Hematopoietic multipotent progenitor cell treated with erythropoietin and hydrocortisone succinate and interleukin-3 and kit ligand, for 8 days (in vitro differentiated cells): ENCODE data around the gene PURA.
"Not testable (repeated sequence)": the region's sequence is repeated elsewhere in the genome, so short reads cannot be mapped to it uniquely, and the experiment has no call there.

Experiments
- DNase-seq: peaks from one replicate; pipeline ENCODE4 v3.0.0-alpha.2; 2015

The PURA gene

DNA sequence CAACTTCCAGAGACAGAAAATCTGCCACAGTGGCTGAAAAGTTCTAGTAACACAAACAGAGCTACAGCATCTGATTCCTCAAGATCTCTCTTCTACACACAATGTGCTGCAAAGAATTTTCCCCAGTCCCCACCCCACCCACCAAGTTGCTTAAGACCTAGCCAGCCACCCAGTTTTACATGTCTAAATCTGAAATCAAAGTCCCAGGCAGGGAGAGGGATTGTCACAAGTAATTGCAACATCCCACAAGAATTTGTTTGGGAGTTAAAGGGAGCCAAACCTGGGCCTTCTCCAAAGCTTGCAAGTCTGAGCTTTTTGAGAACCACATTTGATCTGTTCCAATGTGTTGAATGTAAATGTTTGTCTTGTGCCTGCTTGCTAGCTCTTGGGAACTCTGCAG is 27.3 kb downstream of the PURA start:
- DNase-seq = no peak

DNA sequence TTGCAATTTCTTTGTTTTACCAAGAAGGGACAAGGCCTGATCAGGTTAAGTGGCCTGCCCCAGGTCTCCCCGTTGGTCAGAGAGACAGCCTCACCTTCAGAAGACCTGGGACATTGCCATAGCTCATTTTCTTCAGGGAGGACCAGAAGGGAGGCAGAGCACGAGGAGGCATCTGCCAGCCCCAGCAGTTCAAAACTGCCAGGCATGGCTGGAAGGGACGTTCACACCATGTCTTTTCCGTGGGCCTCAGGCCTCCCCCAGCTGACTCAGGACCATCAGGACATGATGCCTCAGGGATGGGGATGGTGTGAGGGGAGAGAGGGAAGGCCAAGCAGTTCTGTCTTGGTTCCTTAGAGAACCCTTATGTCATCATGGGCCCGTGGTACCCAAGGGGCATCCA is 28.3 kb downstream of the PURA start:
- no peak for DNase-seq

DNA sequence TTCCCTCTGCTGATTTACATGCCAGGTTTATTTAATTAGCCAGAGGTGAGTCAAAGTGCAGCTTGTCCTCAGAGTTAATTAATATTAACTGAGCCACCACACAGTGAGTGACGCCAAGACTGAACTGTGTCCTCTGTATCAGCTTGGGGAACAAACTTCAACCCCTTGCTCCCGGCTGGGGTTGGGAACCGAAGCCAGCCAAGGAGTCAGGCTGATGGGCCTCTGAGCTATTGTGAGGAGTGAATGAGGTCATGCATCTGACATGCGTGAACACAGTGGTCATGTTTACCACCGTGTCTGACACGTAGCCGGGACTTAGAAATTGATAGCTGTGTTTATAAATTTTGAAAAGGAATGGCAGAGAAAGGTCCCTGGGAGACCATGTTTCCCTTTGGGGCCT is 28.9 kb downstream of the PURA start:
- DNase-seq = no peak

DNA sequence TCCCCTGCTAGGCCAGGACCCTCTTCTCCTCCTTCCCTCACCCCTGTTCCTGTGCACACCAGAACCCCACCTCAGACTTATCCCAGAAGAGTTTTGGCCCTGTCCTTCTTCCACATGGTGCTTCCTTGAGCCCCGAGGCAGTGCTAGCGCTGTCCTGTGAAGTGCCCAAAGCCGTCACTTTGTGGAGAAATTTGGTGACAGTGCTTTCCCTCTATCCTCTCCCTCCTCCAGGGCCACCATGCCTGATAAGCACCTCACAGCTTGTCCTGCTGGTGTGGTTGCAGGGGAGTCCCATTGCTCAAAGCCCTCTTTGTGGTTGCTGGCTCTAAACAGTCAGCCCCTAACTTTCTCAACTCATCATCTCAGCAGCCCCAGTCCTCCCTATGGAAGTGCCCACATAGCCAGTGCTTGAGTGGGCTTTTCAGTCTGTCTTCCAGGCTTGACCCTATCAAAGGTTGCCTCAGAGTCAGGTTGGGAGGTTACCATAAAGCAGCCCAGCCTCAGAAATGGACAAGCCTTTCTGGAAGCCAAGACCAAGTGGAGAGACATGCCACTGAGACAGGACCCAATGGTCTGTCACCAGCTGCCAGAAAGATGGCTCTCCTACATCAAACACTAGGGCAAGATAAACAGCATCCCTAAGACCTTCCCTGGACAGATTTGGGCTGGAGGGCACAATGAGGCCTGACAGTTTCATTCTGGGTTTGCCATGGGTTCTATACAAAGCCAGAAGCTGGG is 29.8 kb downstream of the PURA start:
- DNase-seq = no peak

DNA sequence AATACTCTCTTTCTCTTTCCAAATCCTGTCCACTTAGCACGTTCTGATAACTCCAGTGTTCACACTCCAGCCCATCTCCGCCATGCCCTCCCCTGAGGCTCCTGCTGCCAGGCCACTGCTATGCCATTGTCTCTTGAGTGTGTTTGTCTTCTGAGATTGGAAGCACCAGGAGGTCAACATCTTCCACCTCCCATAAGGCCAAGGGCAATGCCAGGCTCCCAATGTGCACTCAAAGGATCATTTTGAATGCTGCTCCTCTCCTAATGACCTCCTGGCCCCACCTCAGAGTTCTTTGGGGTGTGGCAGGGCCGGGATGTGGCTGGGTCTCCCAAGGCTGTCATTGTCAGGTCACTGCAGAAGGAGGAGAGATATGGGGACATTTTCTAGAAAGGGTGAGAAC is 31.3 kb downstream of the PURA start:
- DNase-seq = no peak

DNA sequence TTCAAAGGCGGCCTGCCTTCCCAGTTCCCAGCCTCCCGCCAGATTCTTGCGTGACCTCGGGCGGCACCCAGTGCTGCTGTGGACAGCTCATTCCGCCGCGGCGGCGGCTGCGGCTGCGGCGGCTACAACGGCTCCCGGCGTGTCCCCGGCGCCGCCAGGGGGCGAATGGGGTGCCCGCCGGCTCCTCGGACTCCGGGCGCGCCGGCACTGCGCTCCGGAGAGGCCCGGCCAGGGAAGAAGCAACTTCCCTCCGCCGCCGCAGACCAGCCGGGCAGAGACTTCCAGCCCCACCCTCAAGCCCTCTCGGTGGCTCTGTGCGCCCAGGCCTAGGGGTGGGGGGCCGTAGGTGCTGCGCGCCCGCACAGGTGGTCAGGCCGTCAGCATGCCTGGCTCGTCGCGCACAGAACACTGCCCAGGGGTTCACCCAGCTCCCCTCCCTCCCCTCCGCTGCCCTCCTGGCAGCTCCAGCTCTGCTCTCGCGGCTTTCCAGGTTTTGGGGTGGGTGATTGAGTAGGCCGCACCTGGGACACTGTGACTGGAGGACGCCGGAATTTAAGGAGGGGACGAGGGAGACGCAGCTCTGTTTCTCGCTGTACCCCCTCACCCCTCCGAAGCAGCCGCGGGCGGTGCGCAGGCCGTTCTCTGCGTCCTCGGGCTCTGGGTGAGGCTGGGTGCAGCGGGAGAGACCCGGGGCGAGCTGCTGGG is 32.1 kb downstream of the PURA start:
- DNase-seq = peak; percentile 54

DNA sequence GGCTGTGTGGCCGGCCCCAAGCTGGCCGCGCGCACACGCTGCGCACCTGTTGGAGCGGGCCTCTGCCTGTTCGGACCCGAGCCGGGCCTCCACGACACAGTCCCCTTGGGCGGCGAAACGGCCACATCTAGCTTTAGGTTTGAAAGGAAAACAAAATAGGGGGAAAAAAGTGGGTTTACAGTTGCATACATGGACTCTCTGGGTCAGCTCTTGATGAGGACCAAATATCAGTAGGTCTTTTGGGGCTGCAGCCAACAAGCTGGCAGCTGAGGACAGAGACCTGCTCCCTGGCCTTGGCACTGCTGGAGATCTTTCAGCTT is 32.6 kb downstream of the PURA start:
- DNase-seq = no peak

DNA sequence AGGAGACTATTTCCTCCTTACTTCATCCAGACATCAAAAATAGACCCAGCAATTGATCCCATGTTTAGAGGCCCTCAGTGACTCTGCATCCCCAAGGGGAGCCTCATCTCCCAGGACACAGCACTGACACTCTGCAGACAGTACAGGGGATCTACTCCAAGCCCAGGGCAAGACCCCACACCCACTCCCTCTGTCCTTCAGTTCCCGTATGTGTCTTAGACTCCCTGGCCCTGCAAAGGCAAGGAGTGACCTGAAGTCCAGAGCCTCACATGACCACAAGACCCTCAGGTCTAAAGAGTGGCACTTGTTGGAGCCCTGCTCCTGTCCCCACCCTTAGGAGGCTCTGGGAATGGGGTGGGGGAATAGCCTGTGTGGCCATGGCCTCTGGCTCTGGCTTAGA is 33.6 kb downstream of the PURA start:
- no peak for DNase-seq

DNA sequence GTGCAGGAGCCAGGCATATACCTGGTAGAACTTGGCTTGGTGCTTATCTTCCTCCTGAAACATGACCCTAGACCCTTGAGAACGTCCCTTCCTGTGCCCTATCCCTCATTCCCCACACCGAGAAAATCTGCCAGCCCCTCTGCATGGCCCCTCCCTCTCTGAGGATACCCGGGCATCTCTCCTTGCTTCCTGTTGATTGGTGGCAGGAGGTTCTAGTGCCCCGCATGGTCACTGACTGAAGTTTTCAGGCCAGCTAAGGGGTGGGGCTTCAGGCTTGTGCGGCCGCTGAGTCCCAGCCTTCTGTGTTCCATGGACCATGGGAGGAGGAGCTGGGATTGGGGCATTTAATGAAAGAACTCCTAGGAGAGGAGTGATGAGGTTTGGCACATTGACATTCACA is 34.6 kb downstream of the PURA start:
- DNase-seq = no peak

DNA sequence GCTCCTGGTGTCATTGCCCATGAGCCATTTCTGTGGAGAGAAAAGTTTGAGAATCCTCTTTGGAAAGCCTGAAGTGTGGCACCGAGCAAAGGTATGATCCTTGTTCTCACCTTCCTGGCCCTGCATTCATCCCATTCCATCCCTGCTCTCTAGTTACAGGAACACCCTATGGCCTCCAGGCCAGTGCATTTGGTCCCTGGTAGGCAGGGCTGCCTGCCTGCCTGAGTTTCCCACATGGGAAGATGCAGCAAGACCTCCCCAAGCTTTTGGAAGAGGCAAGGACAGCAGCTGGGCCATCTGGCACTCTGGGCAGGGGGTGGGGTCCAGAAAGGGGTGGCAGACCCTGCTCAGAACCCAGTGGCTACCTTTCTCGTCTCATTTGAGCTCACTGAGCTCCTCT is 36.3 kb downstream of the PURA start:
- DNase-seq = no peak

DNA sequence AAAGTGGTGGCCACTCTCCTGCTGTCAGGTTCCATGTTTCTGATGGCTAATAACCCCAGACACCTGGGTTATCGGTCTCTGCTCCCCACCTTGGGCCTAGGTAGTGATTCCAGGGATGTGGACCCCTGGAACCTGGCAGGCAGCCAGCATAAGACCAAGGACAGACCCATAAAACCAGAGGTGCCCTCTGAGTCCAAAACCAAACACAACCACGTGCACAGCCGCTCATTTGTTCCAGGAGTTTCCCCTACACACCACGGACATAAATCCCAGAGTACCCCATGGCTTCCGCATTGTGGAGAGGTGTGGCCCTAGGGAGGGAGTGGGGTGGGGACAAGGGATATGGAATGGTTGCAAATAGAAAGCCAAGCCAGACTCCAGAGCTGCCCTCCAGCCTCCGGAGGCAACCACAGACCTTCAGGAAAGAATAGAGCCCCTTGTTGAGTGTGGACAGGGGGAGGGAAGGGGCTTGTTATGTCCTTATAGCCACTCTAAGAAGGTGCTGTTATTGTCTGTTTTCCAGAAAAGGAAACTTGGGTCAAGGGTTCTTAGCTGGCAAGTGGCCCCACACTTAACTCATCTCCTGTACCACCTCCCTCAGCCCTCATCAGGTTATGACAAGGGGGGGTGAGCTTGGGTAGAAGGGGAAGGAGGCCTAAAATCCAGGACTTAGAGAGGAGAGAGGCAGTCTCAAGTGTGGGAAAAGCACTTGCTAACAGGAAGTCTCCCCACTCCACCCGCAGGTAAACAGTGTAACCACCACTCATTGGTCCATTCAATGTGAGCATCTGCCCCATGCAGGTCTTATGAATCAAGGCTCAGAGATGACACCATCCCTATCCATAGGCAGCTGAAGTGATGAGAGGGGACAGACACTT is 37.5 kb downstream of the PURA start:
- DNase-seq = no peak

DNA sequence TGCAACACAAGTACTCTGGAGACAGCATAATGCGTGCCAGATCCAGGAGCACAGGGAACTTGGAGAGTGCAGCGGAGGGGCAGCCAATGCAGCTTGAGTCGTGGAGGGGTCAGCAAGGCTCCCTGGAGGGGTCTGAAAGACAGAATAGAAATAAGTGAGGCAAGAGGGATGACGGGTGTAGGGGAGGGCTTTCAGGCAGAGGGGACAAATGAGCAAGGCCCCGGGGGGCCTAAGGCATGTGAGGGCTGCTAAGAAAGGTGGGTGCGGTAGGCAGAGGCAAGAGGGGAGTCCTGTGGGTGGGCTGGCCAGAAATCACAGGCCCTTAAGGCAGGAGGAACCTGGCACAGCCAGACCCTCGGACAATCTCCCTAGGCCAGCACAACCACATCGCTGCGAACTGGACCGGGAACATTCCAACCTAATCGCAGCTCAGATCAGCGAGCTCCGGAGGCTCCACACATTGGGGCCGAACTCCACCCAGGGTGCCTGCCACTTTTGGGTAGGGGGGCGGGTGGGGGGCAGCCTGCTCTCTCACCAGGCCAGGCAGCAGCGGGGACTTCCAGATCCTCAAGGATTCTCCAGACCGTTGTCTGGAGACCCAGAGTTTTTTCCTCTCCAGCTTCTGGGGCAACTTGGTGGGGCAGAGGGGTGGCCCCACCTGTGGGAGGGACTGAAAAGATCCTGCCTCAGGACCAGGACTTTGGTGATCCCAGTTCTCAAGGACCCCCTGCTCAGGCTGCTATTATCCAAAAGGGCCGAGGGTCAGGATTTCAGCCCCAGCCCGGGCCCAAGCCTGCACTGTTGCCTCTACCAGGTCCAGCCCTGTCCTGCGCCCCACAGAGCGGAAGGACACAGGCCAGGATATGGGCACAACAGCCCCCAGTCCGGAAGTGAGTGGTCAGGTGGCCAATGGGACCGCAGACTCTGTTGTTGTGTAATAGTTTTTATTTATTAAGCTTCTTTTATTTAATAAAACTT is 38.4 kb downstream of the PURA start:
- no peak for DNase-seq

DNA sequence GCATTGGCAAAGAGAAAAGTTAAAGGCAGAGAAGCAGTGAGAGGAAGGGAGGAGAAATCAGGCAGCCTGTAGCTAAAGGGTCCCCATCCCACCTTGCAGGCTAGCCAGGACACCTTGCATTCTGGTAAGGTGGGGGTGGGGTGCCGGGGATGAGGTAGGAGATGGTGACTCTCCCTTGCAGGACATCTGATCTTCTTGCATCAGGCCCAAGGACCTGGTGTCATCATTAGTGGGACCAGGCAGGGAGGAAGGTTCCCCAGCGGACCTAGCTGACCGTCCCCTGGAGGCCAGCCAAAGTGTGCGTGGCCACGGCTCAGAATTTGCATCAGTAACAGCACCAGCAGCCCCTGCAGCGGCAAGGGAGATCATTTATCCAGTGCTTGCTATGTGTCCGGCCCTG is 39.3 kb downstream of the PURA start:
- no peak for DNase-seq

DNA sequence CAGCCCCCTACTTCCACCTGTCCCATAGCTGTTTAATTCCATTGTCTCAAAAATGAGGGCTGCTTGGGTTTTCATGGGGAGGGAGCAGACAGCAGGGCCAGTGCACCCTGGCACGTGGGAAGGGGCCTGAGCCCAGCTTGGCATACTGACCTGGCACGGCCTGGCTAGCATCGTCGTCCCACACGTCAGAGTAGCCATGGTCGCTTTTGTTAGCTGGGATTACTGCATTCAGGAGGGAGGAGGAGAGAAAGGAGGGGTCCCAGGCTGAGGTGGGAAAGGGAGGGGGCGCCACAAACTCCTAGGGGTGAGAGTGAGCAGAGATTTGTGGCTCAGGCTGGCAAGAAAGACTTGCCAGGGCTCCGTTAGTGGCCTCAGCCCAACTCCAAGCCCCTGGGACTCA is 40.0 kb downstream of the PURA start:
- DNase-seq = no peak

DNA sequence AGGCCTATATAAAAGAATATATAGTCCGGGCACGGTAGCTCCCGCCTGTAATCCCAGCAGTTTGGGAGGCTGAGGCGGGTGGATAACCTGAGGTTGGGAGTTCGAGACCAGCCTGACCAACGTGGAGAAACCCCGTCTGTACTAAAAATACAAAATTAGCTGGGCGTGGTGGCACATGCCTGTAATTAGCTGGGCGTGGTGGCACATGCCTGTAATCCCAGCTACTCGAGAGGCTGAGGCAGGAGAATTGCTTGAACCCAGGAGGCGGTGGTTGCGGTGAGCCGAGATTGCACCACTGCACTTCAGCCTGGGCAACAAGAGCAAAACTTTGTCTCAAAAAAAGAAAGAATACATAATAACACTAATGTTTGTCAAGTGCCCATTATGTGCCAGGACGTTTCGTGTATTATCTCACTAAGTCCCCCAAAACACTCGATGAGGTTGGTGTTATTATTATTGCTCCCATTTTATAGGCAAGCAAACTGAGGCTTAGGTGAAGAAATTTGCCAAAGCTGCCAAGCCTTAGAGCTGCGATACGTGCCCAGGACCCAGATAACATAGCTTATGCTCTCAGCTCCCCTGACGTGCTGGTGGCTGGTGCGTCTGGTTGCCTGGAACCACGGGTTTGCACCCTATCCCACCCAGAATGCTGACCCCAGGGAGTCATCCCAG is 40.9 kb downstream of the PURA start:
- not testable (repeated sequence) for DNase-seq

DNA sequence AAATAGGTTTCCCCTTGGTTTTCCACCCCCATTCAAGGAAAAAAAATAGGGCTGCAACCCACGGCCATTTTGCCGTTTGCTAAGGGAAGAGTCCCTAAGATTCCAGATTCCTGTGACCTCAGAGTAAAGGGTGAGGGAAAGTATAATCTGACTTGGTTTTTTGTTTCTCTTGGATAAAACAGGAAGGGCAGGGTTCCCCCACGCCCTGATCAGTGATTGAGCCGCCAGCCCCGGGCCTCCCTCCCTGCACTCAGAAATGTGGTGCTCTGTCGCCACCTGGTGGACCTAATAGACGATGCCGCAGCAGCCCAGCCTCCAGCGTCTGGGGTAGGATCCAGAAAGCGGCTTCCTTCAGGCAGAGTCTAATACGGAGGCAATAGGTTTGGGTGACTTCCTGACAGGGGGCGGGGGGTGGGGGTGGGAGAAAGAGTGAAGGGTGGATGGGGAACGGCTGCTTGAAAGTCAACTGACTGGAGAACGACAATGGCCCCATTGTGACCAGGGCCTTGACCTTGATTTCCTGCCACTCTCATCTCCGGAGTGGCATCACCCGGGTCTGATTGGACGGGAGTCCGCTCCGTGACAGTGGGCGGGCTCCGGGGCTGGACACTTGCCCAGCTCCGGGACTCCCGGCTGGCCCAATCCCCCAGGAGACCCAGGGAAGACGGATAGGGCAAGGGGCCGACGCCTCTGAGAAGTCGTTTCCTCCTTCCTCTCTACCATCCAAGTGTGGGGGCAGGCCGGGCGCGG is 43.3 kb downstream of the PURA start:
- peak; percentile 82 for DNase-seq

DNA sequence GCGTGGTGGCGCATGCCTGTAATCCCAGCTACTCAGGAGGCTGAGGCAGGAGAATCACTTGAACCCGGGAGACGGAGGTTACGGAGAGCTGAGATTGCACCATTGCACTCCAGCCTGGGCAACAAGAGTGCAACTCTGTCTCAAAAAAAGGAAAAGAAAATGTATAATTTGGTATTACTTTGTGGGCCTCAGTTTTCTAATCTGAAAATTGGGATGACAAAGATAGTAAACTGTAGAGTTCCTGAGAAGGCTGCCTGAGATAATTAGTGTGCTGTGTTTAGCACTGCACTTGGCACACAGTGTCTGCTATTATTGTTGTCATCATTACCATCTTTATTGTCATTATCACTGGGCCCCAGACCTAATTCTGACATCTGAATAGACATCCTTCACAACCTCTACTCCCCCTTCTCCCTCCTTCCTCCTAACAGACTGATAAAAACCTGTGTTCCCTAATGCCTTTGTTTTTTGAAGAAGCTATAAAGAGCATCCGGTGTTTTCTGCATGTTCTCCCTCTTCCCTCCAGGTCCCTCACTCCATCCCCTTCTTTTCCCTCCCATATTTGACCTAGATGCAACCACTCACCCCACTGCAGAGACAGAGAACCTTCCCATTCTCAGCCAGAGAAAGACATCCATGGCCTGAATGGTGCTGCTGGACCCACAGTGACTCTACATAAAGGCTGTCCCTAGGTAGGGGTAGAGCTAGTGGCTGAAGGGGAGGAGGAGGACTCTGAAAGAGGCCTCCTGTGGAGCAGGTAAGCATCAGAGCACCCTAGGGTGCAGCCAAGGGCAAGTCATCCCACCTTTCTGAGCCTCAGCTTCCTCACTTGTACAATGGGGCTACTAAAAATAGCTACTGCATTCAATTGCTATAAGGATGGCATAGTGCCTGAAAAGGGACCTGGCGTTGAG is 45.4 kb downstream of the PURA start:
- DNase-seq = no peak

DNA sequence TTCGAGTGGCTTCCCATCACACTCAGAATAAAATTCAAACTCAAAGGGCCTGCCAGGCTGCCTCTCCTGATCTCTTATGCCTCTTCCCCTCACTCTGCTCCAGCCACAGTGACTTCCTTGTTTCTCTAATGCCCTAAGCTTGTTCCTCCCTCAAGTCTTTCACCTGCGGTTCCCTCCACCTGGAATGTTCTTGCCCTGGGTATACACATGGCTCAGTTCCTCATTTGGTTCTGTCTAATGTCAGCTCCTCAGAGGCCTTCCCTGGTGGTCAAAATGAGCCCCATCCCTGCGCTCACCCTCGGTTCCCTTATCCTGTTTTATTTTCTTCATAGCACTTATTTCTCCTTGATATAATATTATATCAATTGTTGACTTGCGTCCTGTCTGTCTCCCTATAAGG is 48.4 kb downstream of the PURA start:
- DNase-seq = no peak

DNA sequence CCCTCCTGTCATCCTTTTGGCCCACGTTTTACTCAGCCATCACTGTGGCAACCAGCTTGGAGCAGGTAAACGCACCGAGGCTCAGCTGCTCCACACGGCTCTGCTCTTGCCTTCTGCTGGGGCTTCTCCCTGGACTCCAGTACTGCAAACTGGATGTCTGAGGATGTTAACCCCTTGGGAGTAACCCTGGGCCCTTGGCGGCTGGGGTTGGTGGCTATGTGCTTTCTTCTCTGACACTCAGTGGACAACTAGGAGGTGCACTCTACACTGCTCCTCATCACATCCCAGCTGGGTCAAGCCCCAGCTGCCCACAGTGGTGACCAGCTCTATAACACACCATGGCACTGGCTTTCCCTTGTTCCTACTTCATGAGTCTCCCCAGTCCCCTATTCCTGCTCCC is 48.9 kb downstream of the PURA start:
- no peak for DNase-seq
